ENCODE data around the gene GLMP.

DNA sequence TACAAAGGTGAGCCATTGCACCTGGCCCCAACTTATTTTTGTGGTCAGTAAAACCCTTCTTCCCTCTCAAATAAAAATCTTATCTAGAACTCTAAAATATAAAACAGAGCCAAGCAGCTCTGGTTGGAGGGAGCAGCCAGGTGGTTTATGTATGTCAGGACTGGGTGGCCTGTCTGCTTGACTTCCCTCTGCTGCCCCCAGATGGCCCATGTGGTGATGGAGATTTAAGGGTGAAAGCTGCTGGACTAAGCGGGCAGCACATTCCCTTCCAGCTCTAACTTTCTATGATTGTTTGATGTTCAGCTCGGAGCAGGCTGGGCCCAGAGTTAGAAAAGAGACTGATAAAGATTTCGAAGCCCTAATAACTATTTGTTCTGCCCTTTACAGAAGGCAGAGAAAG lies 35.7 kb downstream of the GLMP start:
- TF ChIP-seq, protein P1, sequence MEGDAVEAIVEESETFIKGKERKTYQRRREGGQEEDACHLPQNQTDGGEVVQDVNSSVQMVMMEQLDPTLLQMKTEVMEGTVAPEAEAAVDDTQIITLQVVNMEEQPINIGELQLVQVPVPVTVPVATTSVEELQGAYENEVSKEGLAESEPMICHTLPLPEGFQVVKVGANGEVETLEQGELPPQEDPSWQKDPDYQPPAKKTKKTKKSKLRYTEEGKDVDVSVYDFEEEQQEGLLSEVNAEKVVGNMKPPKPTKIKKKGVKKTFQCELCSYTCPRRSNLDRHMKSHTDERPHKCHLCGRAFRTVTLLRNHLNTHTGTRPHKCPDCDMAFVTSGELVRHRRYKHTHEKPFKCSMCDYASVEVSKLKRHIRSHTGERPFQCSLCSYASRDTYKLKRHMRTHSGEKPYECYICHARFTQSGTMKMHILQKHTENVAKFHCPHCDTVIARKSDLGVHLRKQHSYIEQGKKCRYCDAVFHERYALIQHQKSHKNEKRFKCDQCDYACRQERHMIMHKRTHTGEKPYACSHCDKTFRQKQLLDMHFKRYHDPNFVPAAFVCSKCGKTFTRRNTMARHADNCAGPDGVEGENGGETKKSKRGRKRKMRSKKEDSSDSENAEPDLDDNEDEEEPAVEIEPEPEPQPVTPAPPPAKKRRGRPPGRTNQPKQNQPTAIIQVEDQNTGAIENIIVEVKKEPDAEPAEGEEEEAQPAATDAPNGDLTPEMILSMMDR (IDR thresholded peaks at IDR 0.05), result no peak
- TF ChIP-seq EP300 (IDR thresholded peaks at IDR 0.05) (no peak), POLR2AphosphoS5 (IDR thresholded peaks at IDR 0.05) (no peak), POLR2A (IDR thresholded peaks at IDR 0.05; ENCODE audit: low read depth) (no peak)
